Psoas muscle (tissue), 8 donors: Measurements from ENCODE around the gene GPR149. TPM values are rescaled to one million over a fixed set of nuclear protein-coding genes. Genes with fewer than 3 reads are reported as not detected.

Experiments used
- ATAC-seq, 4 donors: fragments of 200-7000 bp; cut with Tn5 transposase; one replicate each; pipeline ENCODE4 v1.9.1; 2020; ENCODE audit warnings: moderate library complexity in 3 of 4, mild to moderate bottlenecking in 2 of 4
- DNase-seq, 2 donors: peaks; one replicate each; pipeline ENCODE4 v3.0.0-alpha.2; 2020
- H3K27ac ChIP-seq: fragments of 200-600 bp; one replicate; pipeline ENCODE4 v1.8.0; 2022
- H3K27me3 ChIP-seq, 3 donors: fragments of 200-600 bp in 1 of 3; one replicate each; pipeline versions ENCODE4 v1.6.1 to v1.8.0; 2013 to 2022; ENCODE audit warnings: low read length in 2 of 3, mild to moderate bottlenecking in 2 of 3, moderate library complexity in 1 of 3; ENCODE audit not compliant: insufficient read depth in 3 of 3
- H3K36me3 ChIP-seq, 2 donors: fragments of 200-600 bp in 1 of 2; one replicate each; pipeline versions ENCODE4 v1.6.1 to v1.8.0; 2013 to 2022; ENCODE audit warnings: low read depth in 1 of 2, mild to moderate bottlenecking in 1 of 2, moderate library complexity in 1 of 2; ENCODE audit not compliant: insufficient read depth in 1 of 2
- H3K4me1 ChIP-seq: fragments of 200-600 bp; one replicate; pipeline ENCODE4 v1.8.0; 2022
- H3K4me3 ChIP-seq: fragments of 200-600 bp; one replicate; pipeline ENCODE4 v1.8.0; 2022; ENCODE audit warnings: mild to moderate bottlenecking
- H3K9me3 ChIP-seq: fragments of 200-600 bp; one replicate; pipeline ENCODE4 v1.8.0; 2022
- WGBS, 3 donors: extraction: QIAGEN DNeasy Blood & Tissue Kit; methylation state at CpG; one replicate each; pipeline versions ENCODE4 v1.1.6 to v1.1.7; 2013; 5-methylcytosine and 5-hydroxymethylcytosine counted together
- intact Hi-C, 2 donors: fragments of 100-400 bp; cut with DNase I; formaldehyde crosslinking; loops; one replicate each; pipeline versions ENCODE4 v1.11.0 to v1.14.2; 2022
- polyA plus RNA-seq, 3 donors: library from polyadenylated mRNA; stranded (reverse); fragments of 200-250 nt; gene quantifications; one replicate each; pipeline ENCODE4 v1.2.3, GENCODE V29; 2013
- total RNA-seq, 4 donors: library from RNA; stranded (reverse); fragmentation: NEBNext Ultra II Directional in 2 of 4; extraction: Animal tissue kit (Norgen Biotek cat#: 25700) in 2 of 4; gene quantifications; one replicate each; pipeline versions ENCODE4 v1.2.1 to v1.2.4, GENCODE V29; 2021 to 2023
- TF ChIP-seq, protein P1 (sequence below): fragments of 200-600 bp; IDR thresholded peaks from one replicate; pipeline ENCODE4 v1.8.0; 2022; ENCODE audit warnings: antibody characterized with exemption
- donor health status: healthy with polysubstance abuse.
- donor health status: DM: no; HTN: no; CAD: no; lungs with moderate emphysema.
- donor health status: Bipolar disorder and iron deficiency.
- donor health status: healthy.
- donor health status: DM: yes; HTN: yes; CAD: no.
- donor health status: DM: no; HTN: no; CAD: no.
- donor health status: DM: no; HTN: no; CAD: no.
- donor health status: DM: yes; HTN: yes; CAD: no.

Gene GPR149
- total and polyA plus RNA-seq, 7 donors, result not detected

DNA sequence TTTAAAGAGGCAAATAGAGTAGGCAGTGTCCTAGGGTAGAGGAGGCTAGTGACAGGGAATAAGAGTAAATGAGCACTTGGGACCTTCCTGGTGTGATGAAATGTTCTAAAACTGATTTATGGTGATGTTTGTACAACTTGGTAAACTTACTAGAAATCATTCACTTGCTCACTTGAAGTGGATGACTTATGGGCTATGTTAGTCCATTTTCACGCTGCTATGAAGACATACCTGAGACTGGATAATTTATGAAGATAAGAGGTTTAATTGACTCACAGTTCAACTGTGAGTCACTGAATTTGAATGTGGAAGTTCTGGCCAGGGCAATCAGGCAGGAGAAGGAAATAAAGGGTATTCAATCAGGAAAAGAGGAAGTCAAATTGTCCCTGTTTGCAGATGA, 74.0 kb downstream of the GPR149 start:
- H3K9me3 ChIP-seq, result no peaks in the 10 kb centered on the region
- ATAC-seq, result no peak
- 24 to 39% (median 28%) methylated on average over 1 of the region's 1 CpG for WGBS, 3 donors
- H3K27me3 ChIP-seq, result peaks cover 0 to 4% (median 0%) of the 10 kb centered on the region in 3 donors
- no peak overlapping the region for H3K27ac ChIP-seq
- H3K4me1 ChIP-seq, result no peaks in the 10 kb centered on the region
- no peak overlapping the region for H3K4me3 ChIP-seq
- DNase-seq, result no peak
- TF ChIP-seq, protein P1, sequence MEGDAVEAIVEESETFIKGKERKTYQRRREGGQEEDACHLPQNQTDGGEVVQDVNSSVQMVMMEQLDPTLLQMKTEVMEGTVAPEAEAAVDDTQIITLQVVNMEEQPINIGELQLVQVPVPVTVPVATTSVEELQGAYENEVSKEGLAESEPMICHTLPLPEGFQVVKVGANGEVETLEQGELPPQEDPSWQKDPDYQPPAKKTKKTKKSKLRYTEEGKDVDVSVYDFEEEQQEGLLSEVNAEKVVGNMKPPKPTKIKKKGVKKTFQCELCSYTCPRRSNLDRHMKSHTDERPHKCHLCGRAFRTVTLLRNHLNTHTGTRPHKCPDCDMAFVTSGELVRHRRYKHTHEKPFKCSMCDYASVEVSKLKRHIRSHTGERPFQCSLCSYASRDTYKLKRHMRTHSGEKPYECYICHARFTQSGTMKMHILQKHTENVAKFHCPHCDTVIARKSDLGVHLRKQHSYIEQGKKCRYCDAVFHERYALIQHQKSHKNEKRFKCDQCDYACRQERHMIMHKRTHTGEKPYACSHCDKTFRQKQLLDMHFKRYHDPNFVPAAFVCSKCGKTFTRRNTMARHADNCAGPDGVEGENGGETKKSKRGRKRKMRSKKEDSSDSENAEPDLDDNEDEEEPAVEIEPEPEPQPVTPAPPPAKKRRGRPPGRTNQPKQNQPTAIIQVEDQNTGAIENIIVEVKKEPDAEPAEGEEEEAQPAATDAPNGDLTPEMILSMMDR, result no peak
- intact Hi-C loops, result no loop called here
- no peaks in the 10 kb centered on the region for H3K36me3 ChIP-seq

DNA sequence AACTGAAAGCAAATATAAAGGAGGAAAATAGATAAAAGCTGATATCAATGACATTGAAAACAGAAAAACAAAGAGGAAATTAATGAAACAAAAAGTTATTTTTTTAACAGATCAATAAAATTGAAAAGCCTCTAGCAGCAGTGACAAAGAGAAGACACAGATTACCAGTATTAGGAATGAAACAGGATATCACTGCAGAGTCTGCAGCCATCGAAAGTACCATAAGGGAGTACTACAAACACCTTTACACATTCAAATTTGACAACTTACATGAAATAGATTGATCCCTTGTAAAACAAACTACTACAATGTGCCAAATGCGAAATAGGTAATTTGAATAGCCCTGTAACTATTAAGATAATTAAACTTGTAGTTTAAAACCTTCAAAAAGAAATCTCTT, 80.8 kb downstream of the GPR149 start:
- no peaks in the 10 kb centered on the region for H3K36me3 ChIP-seq
- H3K27ac ChIP-seq, result no peak overlapping the region
- intact Hi-C loops, result no loop called here
- ATAC-seq (no peak), DNase-seq (no peak)
- 28 to 38% (median 33%) methylated on average over 2 of the region's 2 CpGs for WGBS, 3 donors
- TF ChIP-seq, protein P1, result no peak
- peaks cover 0 to 6% (median 0%) of the 10 kb centered on the region in 3 donors for H3K27me3 ChIP-seq
- no peaks in the 10 kb centered on the region for H3K9me3 ChIP-seq
- no peak overlapping the region for H3K4me3 ChIP-seq
- no peaks in the 10 kb centered on the region for H3K4me1 ChIP-seq

DNA sequence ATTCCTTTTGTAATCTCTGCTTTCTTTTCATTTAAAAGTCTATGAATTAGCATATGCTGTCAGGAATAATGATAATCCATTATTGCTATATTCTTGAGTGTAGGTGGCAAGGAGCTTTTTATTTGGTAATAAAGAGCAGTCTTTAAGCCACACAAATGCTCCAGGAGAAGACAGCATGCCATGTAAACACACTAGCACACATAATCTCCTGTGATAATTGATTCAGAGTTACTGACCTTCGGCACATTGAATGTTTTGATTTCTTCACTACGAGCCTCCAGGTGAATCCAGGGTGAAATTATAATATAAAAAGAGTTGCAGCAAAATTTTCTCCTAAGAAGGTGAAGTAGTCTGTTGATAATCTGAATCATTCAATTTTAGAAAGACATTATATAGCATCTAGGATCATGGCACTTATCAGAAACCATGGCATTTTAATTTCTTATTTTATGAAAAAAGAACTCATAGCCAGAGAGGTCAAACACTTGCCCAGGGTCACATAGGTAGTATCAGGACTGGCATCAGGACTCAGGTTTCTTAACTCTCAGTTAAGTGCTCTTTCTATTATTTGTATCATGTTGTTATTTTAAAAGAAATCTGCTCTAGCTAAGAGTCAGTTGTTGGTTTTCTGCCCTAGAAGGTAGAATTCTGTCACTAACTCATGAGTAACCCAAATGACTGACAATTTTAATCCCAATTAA, 84.4 kb downstream of the GPR149 start:
- TF ChIP-seq, protein P1, result no peak
- no peaks in the 10 kb centered on the region for H3K9me3 ChIP-seq
- no peak for DNase-seq
- WGBS, 3 donors, result 29 to 33% (median 30%) methylated on average over 2 of the region's 2 CpGs
- no peak overlapping the region for H3K4me3 ChIP-seq
- ATAC-seq, result no peak
- intact Hi-C loops, result no loop called here
- peaks cover 0 to 6% (median 0%) of the 10 kb centered on the region in 3 donors for H3K27me3 ChIP-seq
- no peaks in the 10 kb centered on the region for H3K36me3 ChIP-seq
- H3K27ac ChIP-seq, result no peak overlapping the region
- H3K4me1 ChIP-seq, result no peaks in the 10 kb centered on the region

DNA sequence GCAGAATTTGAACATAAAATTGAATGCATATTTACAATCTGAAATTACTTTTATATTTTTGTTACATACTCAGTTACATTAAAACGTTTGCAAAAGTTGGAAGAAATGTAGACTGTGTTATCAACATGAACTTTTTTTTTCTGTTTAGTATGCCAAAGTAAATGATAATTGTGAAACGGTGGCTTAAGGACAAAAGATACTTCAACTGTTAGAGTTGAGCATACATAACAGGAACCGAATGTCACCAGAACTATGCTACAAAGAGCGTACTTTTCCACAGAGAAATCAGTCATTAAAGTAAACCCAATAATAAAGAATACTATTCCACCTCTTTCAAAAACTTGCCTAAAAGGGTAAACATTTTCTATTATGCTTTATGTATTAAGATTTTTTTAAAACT, 91.4 kb downstream of the GPR149 start:
- 73 to 75% (median 73%) methylated on average over 4 of the region's 4 CpGs for WGBS, 3 donors
- intact Hi-C loops, result no loop called here
- no peak overlapping the region for H3K27ac ChIP-seq
- H3K4me3 ChIP-seq, result no peak overlapping the region
- no peaks in the 10 kb centered on the region for H3K4me1 ChIP-seq
- TF ChIP-seq, protein P1, result no peak
- ATAC-seq (no peak), DNase-seq (no peak)
- H3K9me3 ChIP-seq, result no peaks in the 10 kb centered on the region
- H3K36me3 ChIP-seq, result no peaks in the 10 kb centered on the region
- no peaks in the 10 kb centered on the region for H3K27me3 ChIP-seq

DNA sequence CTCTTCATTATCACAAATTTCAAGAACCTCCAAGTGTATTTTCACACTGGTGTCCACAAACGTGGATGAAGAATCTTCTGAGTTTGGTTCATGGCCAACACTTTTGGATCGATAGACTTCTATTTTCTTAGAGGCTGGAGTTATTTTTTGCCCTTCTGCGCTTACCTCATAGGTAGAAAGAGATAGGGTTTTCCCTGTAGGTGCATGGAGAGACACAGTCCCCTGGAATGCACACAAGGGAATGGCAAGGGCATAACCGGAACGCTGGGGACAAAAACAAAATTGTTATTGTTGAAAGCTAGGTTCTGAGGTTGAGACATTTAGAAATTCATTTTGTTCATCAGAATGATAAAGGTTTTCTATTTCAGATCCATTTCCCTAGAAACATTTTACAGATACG, 92.0 kb downstream of the GPR149 start:
- no peak for ATAC-seq
- H3K27ac ChIP-seq, result no peak overlapping the region
- TF ChIP-seq, protein P1, result no peak
- no peak overlapping the region for H3K4me3 ChIP-seq
- H3K4me1 ChIP-seq, result no peaks in the 10 kb centered on the region
- WGBS, 3 donors, result 83 to 89% (median 87%) methylated on average over 6 of the region's 6 CpGs
- no peak for DNase-seq
- no peaks in the 10 kb centered on the region for H3K36me3 ChIP-seq
- H3K27me3 ChIP-seq, result no peaks in the 10 kb centered on the region
- intact Hi-C loops, result no loop called here
- H3K9me3 ChIP-seq, result no peaks in the 10 kb centered on the region
